GM12878 (cell line): ENCODE data around the gene NRTN. TPM values are rescaled to one million over a fixed set of nuclear protein-coding genes. Genes with fewer than 3 reads are reported as not detected.

Experiments used
- ATAC-seq: fragments of 200-7000 bp; cut with Tn5 transposase; 3 replicates; pipeline ENCODE4 v1.9.1; 2020; ENCODE audit warnings: mild to moderate bottlenecking, moderate library complexity
- BruUV-seq: library from RNA; stranded (reverse); fragments of 400-500 nt; replicated peaks from 2 replicates; lab custom pipeline; 2021; lab: Mats Ljungman, UMichigan
- CTCF ChIA-PET: fragments of 300-600 bp; sonication (Branson Sonifier 250); formaldehyde crosslinking; extraction: SDS; loops from one replicate; lab custom pipeline; 2021; ENCODE audit warnings: inconsistent platforms; lab: Yijun Ruan, JAX
- POLR2A ChIA-PET: fragments of 350-600 bp; formaldehyde crosslinking; extraction: SDS; loops from one replicate; lab custom pipeline; 2021; ENCODE audit warnings: inconsistent platforms; lab: Charles Lee
- RAD21 ChIA-PET: fragments of 300-600 bp; sonication (Branson Sonifier 250); formaldehyde crosslinking; loops from one replicate; lab custom pipeline; 2023; ENCODE audit warnings: antibody characterized with exemption; ENCODE audit not compliant: unreplicated experiment; lab: Charles Lee
- SMC1A ChIA-PET: fragments of 300-600 bp; sonication (Branson Sonifier 250); formaldehyde crosslinking; loops from one replicate; lab custom pipeline; 2023; ENCODE audit not compliant: unreplicated experiment, uncharacterized antibody; lab: Charles Lee
- DNase-seq: peaks from one replicate; pipeline ENCODE4 v3.0.0-alpha.2; 2011; ENCODE audit warnings: low read depth, low spot score
- FAIRE-seq: peaks from 3 replicates; lab custom pipeline; 2011; peaks lifted over from hg19 to GRCh38; lab: Jason Lieb, UNC
- H2AFZ ChIP-seq: 2 replicates; pipeline ENCODE4 v1.6.0; 2011; ENCODE audit warnings: low read depth, low read length, control low read depth; ENCODE audit not compliant: control insufficient read depth
- H3K27ac ChIP-seq: 2 replicates; pipeline ENCODE4 v1.5.1; 2011; ENCODE audit warnings: control low read depth; ENCODE audit not compliant: control insufficient read depth, insufficient read depth
- H3K27me3 ChIP-seq, 2 experiments: replicated peaks in 1 of 2; 2 replicates each; pipeline versions ENCODE4 v1.6.0 to v1.6.1; 2011; ENCODE audit warnings: low read length in 1 of 2; ENCODE audit not compliant: control insufficient read depth in 2 of 2, insufficient read depth in 2 of 2
- H3K36me3 ChIP-seq, 2 experiments: 2 replicates each; pipeline ENCODE4 v1.5.1; 2011; ENCODE audit warnings: low read length in 1 of 2; ENCODE audit not compliant: control insufficient read depth in 2 of 2, insufficient read depth in 2 of 2
- H3K4me1 ChIP-seq: 2 replicates; pipeline ENCODE4 v1.6.1; 2011; ENCODE audit warnings: mild to moderate bottlenecking, low read length, moderate library complexity, mixed read lengths; ENCODE audit not compliant: control insufficient read depth, insufficient read depth
- H3K4me2 ChIP-seq: 2 replicates; pipeline ENCODE4 v1.6.0; 2011; ENCODE audit warnings: control low read depth; ENCODE audit not compliant: control insufficient read depth, insufficient read depth
- H3K4me3 ChIP-seq: fragments of 200-600 bp; sonication (generic); 2 replicates; pipeline ENCODE4 v1.5.1; 2016
- H3K79me2 ChIP-seq: 2 replicates; pipeline ENCODE4 v1.6.0; 2011; ENCODE audit warnings: low read length; ENCODE audit not compliant: control insufficient read depth, insufficient read depth
- H3K9ac ChIP-seq: 2 replicates; pipeline ENCODE4 v1.8.0; 2011; ENCODE audit warnings: low read length, control low read depth, mixed read lengths; ENCODE audit not compliant: control insufficient read depth, insufficient read depth
- H3K9me3 ChIP-seq: replicated peaks from 3 replicates; pipeline ENCODE4 v1.5.1; 2011; ENCODE audit warnings: mild to moderate bottlenecking, low read length; ENCODE audit not compliant: control insufficient read depth, insufficient read depth
- H4K20me1 ChIP-seq: 2 replicates; pipeline ENCODE4 v1.6.0; 2011; ENCODE audit not compliant: control insufficient read depth, insufficient read depth
- BACH1 ChIP-seq: fragments of 450-650 bp; IDR thresholded peaks from 2 replicates; pipeline ENCODE4 v1.6.1; 2017; ENCODE audit warnings: mild to moderate bottlenecking, borderline replicate concordance
- BMI1 ChIP-seq: fragments of 450-650 bp; IDR thresholded peaks from 2 replicates; pipeline ENCODE4 v1.6.1; 2016; ENCODE audit warnings: mild to moderate bottlenecking, moderate library complexity, borderline replicate concordance
- EGR1 ChIP-seq, 2 experiments: IDR thresholded peaks; 1 replicate in 1 of 2; 2 replicates in 1 of 2; pipeline ENCODE4 v1.6.1; 2011 to 2012; ENCODE audit warnings: low read depth in 2 of 2, low read length in 2 of 2, borderline replicate concordance in 1 of 2, mild to moderate bottlenecking in 1 of 2, moderate library complexity in 1 of 2
- IKZF1 ChIP-seq: fragments of 450-650 bp; conservative IDR thresholded peaks from 2 replicates; pipeline ENCODE4 v1.6.1; 2017; ENCODE audit warnings: antibody characterized with exemption, mild to moderate bottlenecking
- IRF4 ChIP-seq: IDR thresholded peaks from 2 replicates; pipeline ENCODE4 v1.6.1; 2011; ENCODE audit warnings: low read depth, low read length
- IRF5 ChIP-seq: fragments of 450-650 bp; IDR thresholded peaks from 2 replicates; pipeline ENCODE4 v1.6.1; 2017; ENCODE audit warnings: borderline replicate concordance
- MEF2A ChIP-seq: IDR thresholded peaks from 2 replicates; pipeline ENCODE4 v1.6.1; 2011; ENCODE audit warnings: low read depth, mild to moderate bottlenecking, low read length, moderate library complexity; ENCODE audit not compliant: insufficient read depth
- NBN ChIP-seq: fragments of 450-650 bp; IDR thresholded peaks from 2 replicates; pipeline ENCODE4 v1.6.1; 2016
- POLR2AphosphoS5 ChIP-seq: IDR thresholded peaks from 2 replicates; pipeline ENCODE4 v1.6.1; 2011; ENCODE audit warnings: mild to moderate bottlenecking, low read length, inconsistent platforms
- RCOR1 ChIP-seq: conservative IDR thresholded peaks from 2 replicates; pipeline ENCODE4 v1.6.1; 2012; ENCODE audit warnings: low read depth, low read length, improper control_type of control experiment
- RELA ChIP-seq: fragments of 450-650 bp; IDR thresholded peaks from 2 replicates; pipeline ENCODE4 v1.8.0; 2014; ENCODE audit warnings: borderline replicate concordance; ENCODE audit not compliant: partially characterized antibody
- SMARCA5 ChIP-seq: fragments of 450-650 bp; IDR thresholded peaks from 2 replicates; pipeline ENCODE4 v1.6.1; 2017; ENCODE audit warnings: mild to moderate bottlenecking
- SPI1 ChIP-seq: IDR thresholded peaks from 2 replicates; pipeline ENCODE4 v1.6.1; 2011; ENCODE audit warnings: low read depth, mild to moderate bottlenecking, low read length, moderate library complexity, borderline replicate concordance; ENCODE audit not compliant: insufficient read depth
- SUPT20H ChIP-seq: IDR thresholded peaks from 2 replicates; pipeline ENCODE4 v1.6.1; 2011; ENCODE audit warnings: low read depth, mild to moderate bottlenecking, low read length, moderate library complexity, borderline replicate concordance; ENCODE audit not compliant: control insufficient read depth
- TCF12 ChIP-seq: IDR thresholded peaks from 2 replicates; pipeline ENCODE4 v1.6.1; 2011; ENCODE audit warnings: low read depth, mild to moderate bottlenecking, low read length
- USF1 ChIP-seq: IDR thresholded peaks from 2 replicates; pipeline ENCODE4 v1.6.1; 2011; ENCODE audit warnings: borderline replicate concordance, low read depth, mild to moderate bottlenecking, moderate library complexity, mixed read lengths, low read length; ENCODE audit not compliant: insufficient read depth; ENCODE audit errors: extremely low read length
- YY1 ChIP-seq: IDR thresholded peaks from 2 replicates; pipeline ENCODE4 v1.6.1; 2011; ENCODE audit warnings: low read depth, mild to moderate bottlenecking, low read length
- ZNF622 ChIP-seq: fragments of 450-650 bp; IDR thresholded peaks from 2 replicates; pipeline ENCODE4 v1.6.1; 2017; ENCODE audit warnings: mild to moderate bottlenecking, inconsistent platforms
- WGBS: methylation state at CpG from one replicate; pipeline ENCODE4 v1.1.6; 2016; ENCODE audit warnings: low lambda C conversion rate; ENCODE audit not compliant: insufficient replicate concordance, insufficient coverage; ENCODE audit errors: missing lambda C conversion rate; 5-methylcytosine and 5-hydroxymethylcytosine counted together
- in situ Hi-C: fragments of 300-500 bp; cut with MboI; formaldehyde crosslinking; loops from 9 replicates; pipeline ENCODE4 v1.14.3; 2018; ENCODE audit warnings: mixed read lengths
- intact Hi-C: fragments of 100-400 bp; cut with micrococcal nuclease; formaldehyde crosslinking; loops from one replicate; pipeline ENCODE4 v1.14.2; 2022; ENCODE audit not compliant: unreplicated experiment
- polyA plus RNA-seq, 11 experiments: library from polyadenylated mRNA; depleted of rRNA in 4 of 11; unstranded in 6 of 11; stranded (reverse) in 5 of 11; fragments of >200 nt; fragmentation: Nextera tagmentation in 4 of 11; fragmentation: Illumina TruSeq in 1 of 11; extraction: Ambion mirVana in 4 of 11; extraction: Trizol in 1 of 11; gene quantifications; 1 replicate in 1 of 11; 2 replicates in 10 of 11; pipeline versions ENCODE4 v1.2.1 to v1.2.3, GENCODE V29; 2011 to 2016; ENCODE audit warnings: inconsistent platforms in 2 of 11, missing spikeins in 2 of 11, low read depth in 1 of 11
- total RNA-seq, 4 experiments: library from RNA; depleted of rRNA in 3 of 4; stranded (reverse); fragments of >200 nt in 3 of 4; fragmentation: Illumina TruSeq in 1 of 4; extraction: Trizol in 1 of 4; gene quantifications; 2 replicates each; pipeline versions ENCODE4 v1.2.1 to v1.2.3, GENCODE V29; 2013 to 2021
- TF ChIP-seq, protein P1 (sequence below): fragments of 450-650 bp; IDR thresholded peaks from 2 replicates; pipeline ENCODE4 v1.6.1; 2016; ENCODE audit warnings: mild to moderate bottlenecking

NRTN gene
- total and polyA plus RNA-seq, 10 of the 15 experiments (the other 5 are each of a cell fraction or from before 2014, with no cell fraction given), result not detected

DNA sequence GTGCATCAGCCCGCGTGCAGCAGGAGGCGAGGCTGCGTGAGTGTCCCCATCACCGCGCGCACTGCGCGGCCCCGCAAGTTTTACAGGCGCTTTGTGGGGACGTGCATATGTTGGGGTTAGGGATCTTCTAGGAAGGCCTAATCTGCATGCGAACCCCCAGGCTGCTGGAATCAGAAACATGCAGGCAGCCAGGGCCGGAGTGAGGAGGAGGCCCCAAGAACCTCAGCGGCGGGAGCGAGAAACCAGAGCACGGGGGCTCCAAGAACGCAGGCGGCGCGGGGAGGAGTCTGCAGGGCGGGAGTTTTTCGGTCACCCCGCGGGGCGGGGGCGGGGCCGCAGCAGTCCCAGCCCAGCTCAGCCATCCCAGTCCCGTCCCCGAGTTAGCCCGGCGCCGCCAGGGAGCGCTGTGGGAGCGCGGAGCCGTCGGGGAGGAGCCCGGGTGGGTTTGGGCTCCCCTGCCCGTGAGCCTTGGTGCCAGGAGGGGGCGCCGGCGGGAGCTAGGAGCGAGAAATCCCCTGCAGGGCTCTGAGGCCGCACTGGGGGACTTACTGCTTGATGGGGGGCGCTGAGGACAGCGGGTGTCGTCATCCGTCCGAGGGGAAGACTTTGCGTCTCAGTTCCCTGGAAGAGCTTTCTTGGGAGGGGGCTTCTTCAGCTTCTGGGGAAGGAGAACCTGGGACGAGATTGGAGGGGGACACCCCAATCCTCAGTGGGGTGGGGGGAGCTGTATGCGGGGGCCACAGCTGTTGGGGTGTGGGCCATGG, 933 bp upstream of the NRTN start:
- Histone ChIP-seq H2AFZ (peak overlapping the region; percentile 80), H3K27me3 (no peaks in the 10 kb centered on the region; a peak in 2 of 4 replicates), H3K9me3 (no peaks in the 10 kb centered on the region), H3K9ac (peak overlapping the region; percentile 8; the same call in 1 of the 2 replicates), H3K27ac (no peak overlapping the region), H3K4me3 (peak overlapping the region; percentile 6; the same call in 1 of the 2 replicates), H3K79me2 (no peaks in the 10 kb centered on the region), H4K20me1 (no peaks in the 10 kb centered on the region), H3K4me1 (peaks cover 7% of the 10 kb centered on the region), H3K4me2 (peak overlapping the region; percentile 97), H3K36me3 (no peaks in the 10 kb centered on the region)
- BruUV-seq, result no TSS peak
- intact Hi-C loops, result loop anchor here (2.0 to 10.0 kb wide), 2 partner anchors 81 to 221 kb away; no protein-coding TSS in a partner anchor
- FAIRE-seq, result peak; percentile 57
- SMC1A ChIA-PET, result interaction anchor here (0.6 to 1.9 kb wide), 15 partner anchors 9 to 225 kb away, joined by 3 to 13 read pairs (median 3); partner anchors contain the start of genes NDUFA11, RPL36 and VMAC
- peak; percentile 99 for ATAC-seq
- POLR2A ChIA-PET, result interaction anchor here (1.3 to 1.4 kb wide), 2 partner anchors 13 to 100 kb away, joined by 4 to 7 read pairs; partner anchors contain the start of genes DUS3L and NDUFA11
- 1% methylated on average over 52 of the region's 54 CpGs for WGBS
- CTCF ChIA-PET, result interaction anchor here (0.5 to 1.7 kb wide), 54 partner anchors 8 to 1237 kb away, joined by 3 to 45 read pairs (median 4); partner anchors contain the start of genes CATSPERD, DUS3L, NDUFA11 and RFX2
- RAD21 ChIA-PET, result interaction anchor here (0.6 to 2.1 kb wide), 13 partner anchors 14 to 696 kb away, joined by 3 to 15 read pairs (median 4); partner anchors contain the start of genes NDUFA11 and VMAC
- peak; percentile 39 for DNase-seq
- in situ Hi-C loops, result no loop called here
- 0 out of 2 replicates have a peak, but pooled peaks have one; percentile 17 for TF ChIP-seq NBN
- 0 out of 2 replicates have a peak, but pooled peaks have one; percentile 17 for TF ChIP-seq MEF2A
- TF ChIP-seq RELA, result peak; percentile 74
- TF ChIP-seq SPI1, result no peak
- TF ChIP-seq IRF4, result no peak
- peak in 1 of 2 experiments; percentile 72; a peak in 2 of 3 replicates for TF ChIP-seq EGR1 (IDR thresholded peaks at IDR 0.05; ENCODE audit: borderline replicate concordance in 1 of 2, low read depth in 2 of 2, low read length in 2 of 2)
- no peak for TF ChIP-seq RCOR1
- TF ChIP-seq YY1, result peak; percentile 81
- no peak for TF ChIP-seq TCF12
- no peak for TF ChIP-seq BMI1
- TF ChIP-seq POLR2AphosphoS5, result no peak
- TF ChIP-seq BACH1, result 0 out of 2 replicates have a peak, but pooled peaks have one; percentile 25
- TF ChIP-seq SUPT20H, result no peak
- TF ChIP-seq IRF5, result no peak
- TF ChIP-seq SMARCA5, result peak; percentile 83
- peak; percentile 83 for TF ChIP-seq IKZF1
- no peak for TF ChIP-seq USF1
- TF ChIP-seq, protein P1, sequence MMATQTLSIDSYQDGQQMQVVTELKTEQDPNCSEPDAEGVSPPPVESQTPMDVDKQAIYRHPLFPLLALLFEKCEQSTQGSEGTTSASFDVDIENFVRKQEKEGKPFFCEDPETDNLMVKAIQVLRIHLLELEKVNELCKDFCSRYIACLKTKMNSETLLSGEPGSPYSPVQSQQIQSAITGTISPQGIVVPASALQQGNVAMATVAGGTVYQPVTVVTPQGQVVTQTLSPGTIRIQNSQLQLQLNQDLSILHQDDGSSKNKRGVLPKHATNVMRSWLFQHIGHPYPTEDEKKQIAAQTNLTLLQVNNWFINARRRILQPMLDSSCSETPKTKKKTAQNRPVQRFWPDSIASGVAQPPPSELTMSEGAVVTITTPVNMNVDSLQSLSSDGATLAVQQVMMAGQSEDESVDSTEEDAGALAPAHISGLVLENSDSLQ, result no peak
- no peak for TF ChIP-seq ZNF622
